PC-3 (cell line): ENCODE results near the gene ADAD1. TPM values are rescaled to one million over a fixed set of nuclear protein-coding genes. Genes with fewer than 3 reads are reported as not detected.

Experiments
- ATAC-seq: fragments of 200-7000 bp; cut with Tn5 transposase; 2 replicates; pipeline ENCODE4 v1.9.1; 2020; ENCODE audit warnings: mild to moderate bottlenecking, moderate library complexity
- BruUV-seq: library from RNA; stranded (reverse); fragments of 400-500 nt; replicated peaks from 2 replicates; lab custom pipeline; 2021; lab: Mats Ljungman, UMichigan
- CTCF ChIA-PET: fragments of 300-600 bp; sonication (Branson Sonifier 250); formaldehyde crosslinking; loops from one replicate; lab custom pipeline; 2022; ENCODE audit warnings: antibody characterized with exemption; lab: Charles Lee
- POLR2A ChIA-PET: fragments of 300-600 bp; sonication (Branson Sonifier 250); formaldehyde crosslinking; loops from one replicate; lab custom pipeline; 2022; ENCODE audit warnings: antibody characterized with exemption; ENCODE audit not compliant: unreplicated experiment; lab: Charles Lee
- DNase-seq: peaks from one replicate; pipeline ENCODE4 v3.0.0-alpha.2; 2015
- H2AFZ ChIP-seq: fragments of 300-600 bp; sonication (generic); 2 replicates; pipeline ENCODE4 v1.6.0; 2016; ENCODE audit warnings: antibody characterized with exemption, low read length
- H3F3A ChIP-seq: fragments of 300-600 bp; sonication (generic); one replicate; pipeline ENCODE4 v1.6.0; 2017; ENCODE audit warnings: antibody characterized with exemption, low read length, control low read depth, mild to moderate bottlenecking; ENCODE audit not compliant: unreplicated experiment
- H3K27ac ChIP-seq: fragments of 300-600 bp; sonication (generic); 2 replicates; pipeline ENCODE4 v1.5.1; 2016; ENCODE audit warnings: mild to moderate bottlenecking, low read length
- H3K27me3 ChIP-seq: fragments of 300-600 bp; sonication (generic); 2 replicates; pipeline ENCODE4 v1.6.1; 2016; ENCODE audit warnings: low read length, mixed read lengths
- H3K36me3 ChIP-seq: fragments of 300-600 bp; sonication (generic); 2 replicates; pipeline ENCODE4 v1.6.1; 2016; ENCODE audit warnings: low read depth, mixed run types, low read length, mixed read lengths
- H3K4me1 ChIP-seq: fragments of 300-600 bp; sonication (generic); 2 replicates; pipeline ENCODE4 v1.5.1; 2016; ENCODE audit warnings: low read length; ENCODE audit not compliant: insufficient read depth
- H3K4me2 ChIP-seq: fragments of 300-600 bp; sonication (generic); 2 replicates; pipeline ENCODE4 v1.6.0; 2016; ENCODE audit warnings: low read length
- H3K4me3 ChIP-seq: fragments of 300-600 bp; sonication (generic); 2 replicates; pipeline ENCODE4 v1.5.1; 2016; ENCODE audit warnings: mild to moderate bottlenecking, low read length, mixed read lengths
- H3K79me2 ChIP-seq: fragments of 300-600 bp; sonication (generic); 2 replicates; pipeline ENCODE4 v1.6.1; 2017; ENCODE audit warnings: low read length, mixed read lengths
- H3K9ac ChIP-seq: fragments of 300-600 bp; sonication (generic); 2 replicates; pipeline ENCODE4 v1.6.0; 2016; ENCODE audit warnings: mild to moderate bottlenecking, low read length
- H3K9me2 ChIP-seq: fragments of 300-600 bp; sonication (generic); replicated peaks from 2 replicates; pipeline ENCODE4 v1.6.1; 2016; ENCODE audit warnings: mixed run types, low read length, mixed read lengths
- H3K9me3 ChIP-seq: fragments of 300-600 bp; sonication (generic); 2 replicates; pipeline ENCODE4 v1.6.1; 2016; ENCODE audit warnings: low read length, mixed read lengths
- H4K20me1 ChIP-seq: fragments of 300-600 bp; sonication (generic); 2 replicates; pipeline ENCODE4 v1.6.1; 2016; ENCODE audit warnings: low read length, mixed read lengths
- EZH2 ChIP-seq: fragments of 300-600 bp; sonication (generic); IDR thresholded peaks from one replicate; pipeline ENCODE4 v1.6.1; 2017; ENCODE audit warnings: antibody characterized with exemption, mild to moderate bottlenecking, low read length; ENCODE audit not compliant: unreplicated experiment
- EZH2phosphoT487 ChIP-seq: fragments of 300-600 bp; sonication (generic); IDR thresholded peaks from 2 replicates; pipeline ENCODE4 v1.6.1; 2018; ENCODE audit warnings: mild to moderate bottlenecking, antibody characterized with exemption, low read length, borderline replicate concordance
- intact Hi-C: fragments of 100-400 bp; cut with micrococcal nuclease; formaldehyde crosslinking; loops from 2 replicates; pipeline ENCODE4 v1.9.0; 2023
- total RNA-seq: library from RNA; depleted of rRNA; stranded (reverse); fragments of >200 nt; gene quantifications from 2 replicates; pipeline ENCODE4 v1.2.3, GENCODE V29; 2014
- TF ChIP-seq, protein P1 (sequence below): fragments of 300-600 bp; sonication (generic); conservative IDR thresholded peaks from 2 replicates; pipeline ENCODE4 v1.5.1; 2017; ENCODE audit warnings: antibody characterized with exemption, low read depth, mild to moderate bottlenecking, low read length

The ADAD1 gene
- total RNA-seq, 1 experiment from 2014 or later: not detected

DNA sequence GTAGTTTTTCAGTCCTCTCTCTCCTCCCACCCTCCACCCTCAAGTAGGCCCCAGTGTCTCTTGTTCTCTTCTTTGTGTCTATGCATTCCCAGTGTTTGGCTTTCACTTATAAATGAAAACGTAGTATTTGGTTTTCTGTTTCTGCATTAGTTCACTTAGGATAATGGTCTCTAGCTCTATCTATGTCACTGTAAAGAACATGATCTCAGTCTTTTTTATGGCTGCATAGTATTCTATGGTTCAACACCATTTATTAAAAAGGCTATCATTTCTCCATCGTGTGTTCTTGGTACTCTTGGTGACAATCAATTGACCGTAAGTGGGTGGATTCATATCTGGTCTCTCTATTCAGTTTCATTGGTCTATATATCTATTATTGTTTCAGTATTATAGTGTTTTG, 96.4 kb downstream of the ADAD1 start:
- POLR2A ChIA-PET: no interaction called here
- no peak overlapping the region for H2AFZ ChIP-seq
- H3K4me2 ChIP-seq: no peak overlapping the region
- DNase-seq (no peak), ATAC-seq (no peak)
- no peaks in the 10 kb centered on the region for H3K79me2 ChIP-seq
- no peak overlapping the region for H3K9ac ChIP-seq
- no peaks in the 10 kb centered on the region for H3K27me3 ChIP-seq
- H3K36me3 ChIP-seq: no peaks in the 10 kb centered on the region
- no peaks in the 10 kb centered on the region for H3F3A ChIP-seq
- H3K4me3 ChIP-seq: no peak overlapping the region
- BruUV-seq: no TSS peak
- H4K20me1 ChIP-seq: no peaks in the 10 kb centered on the region
- H3K9me2 ChIP-seq: no peaks in the 10 kb centered on the region
- no peak overlapping the region for H3K27ac ChIP-seq
- no peaks in the 10 kb centered on the region for H3K9me3 ChIP-seq
- H3K4me1 ChIP-seq: peaks cover 3% of the 10 kb centered on the region; the same call in 1 of the 2 replicates
- intact Hi-C loops: no loop called here
- CTCF ChIA-PET: no interaction called here
- TF ChIP-seq, protein P1, sequence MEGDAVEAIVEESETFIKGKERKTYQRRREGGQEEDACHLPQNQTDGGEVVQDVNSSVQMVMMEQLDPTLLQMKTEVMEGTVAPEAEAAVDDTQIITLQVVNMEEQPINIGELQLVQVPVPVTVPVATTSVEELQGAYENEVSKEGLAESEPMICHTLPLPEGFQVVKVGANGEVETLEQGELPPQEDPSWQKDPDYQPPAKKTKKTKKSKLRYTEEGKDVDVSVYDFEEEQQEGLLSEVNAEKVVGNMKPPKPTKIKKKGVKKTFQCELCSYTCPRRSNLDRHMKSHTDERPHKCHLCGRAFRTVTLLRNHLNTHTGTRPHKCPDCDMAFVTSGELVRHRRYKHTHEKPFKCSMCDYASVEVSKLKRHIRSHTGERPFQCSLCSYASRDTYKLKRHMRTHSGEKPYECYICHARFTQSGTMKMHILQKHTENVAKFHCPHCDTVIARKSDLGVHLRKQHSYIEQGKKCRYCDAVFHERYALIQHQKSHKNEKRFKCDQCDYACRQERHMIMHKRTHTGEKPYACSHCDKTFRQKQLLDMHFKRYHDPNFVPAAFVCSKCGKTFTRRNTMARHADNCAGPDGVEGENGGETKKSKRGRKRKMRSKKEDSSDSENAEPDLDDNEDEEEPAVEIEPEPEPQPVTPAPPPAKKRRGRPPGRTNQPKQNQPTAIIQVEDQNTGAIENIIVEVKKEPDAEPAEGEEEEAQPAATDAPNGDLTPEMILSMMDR: no peak
- TF ChIP-seq EZH2: no peak
- TF ChIP-seq EZH2phosphoT487: no peak

DNA sequence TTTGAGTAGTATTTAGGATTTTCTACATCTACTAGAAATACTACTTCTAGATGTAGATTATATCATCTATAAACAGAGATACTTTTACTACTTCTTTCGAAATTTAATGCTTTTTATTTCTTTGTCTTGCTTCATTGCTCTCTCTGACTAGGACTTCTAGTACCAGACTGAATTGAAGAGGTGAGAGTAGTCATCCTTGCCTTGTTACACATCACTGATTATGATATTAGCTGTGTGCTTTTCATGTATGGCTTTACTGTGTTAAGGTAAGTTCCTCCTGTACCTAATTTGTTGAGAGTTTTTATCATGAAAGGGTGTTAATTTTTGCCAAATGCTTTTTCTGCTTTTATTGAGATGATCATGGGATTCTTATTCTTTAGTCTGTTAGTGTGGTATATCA, 97.3 kb downstream of the ADAD1 start:
- ChIA-PET CTCF (no interaction called here), POLR2A (no interaction called here)
- Histone ChIP-seq H3K9ac (no peak overlapping the region), H3K36me3 (no peaks in the 10 kb centered on the region), H3K27me3 (no peaks in the 10 kb centered on the region), H3K4me3 (no peak overlapping the region), H3K27ac (no peak overlapping the region), H3F3A (no peaks in the 10 kb centered on the region), H2AFZ (no peak overlapping the region), H3K9me3 (no peaks in the 10 kb centered on the region), H3K9me2 (no peaks in the 10 kb centered on the region), H4K20me1 (no peaks in the 10 kb centered on the region), H3K4me2 (no peak overlapping the region), H3K4me1 (peaks cover 3% of the 10 kb centered on the region; the same call in 1 of the 2 replicates), H3K79me2 (no peaks in the 10 kb centered on the region)
- no peak for DNase-seq
- no TSS peak for BruUV-seq
- ATAC-seq: no peak
- intact Hi-C loops: no loop called here
- no peak for TF ChIP-seq EZH2phosphoT487
- TF ChIP-seq, protein P1: no peak
- no peak for TF ChIP-seq EZH2

DNA sequence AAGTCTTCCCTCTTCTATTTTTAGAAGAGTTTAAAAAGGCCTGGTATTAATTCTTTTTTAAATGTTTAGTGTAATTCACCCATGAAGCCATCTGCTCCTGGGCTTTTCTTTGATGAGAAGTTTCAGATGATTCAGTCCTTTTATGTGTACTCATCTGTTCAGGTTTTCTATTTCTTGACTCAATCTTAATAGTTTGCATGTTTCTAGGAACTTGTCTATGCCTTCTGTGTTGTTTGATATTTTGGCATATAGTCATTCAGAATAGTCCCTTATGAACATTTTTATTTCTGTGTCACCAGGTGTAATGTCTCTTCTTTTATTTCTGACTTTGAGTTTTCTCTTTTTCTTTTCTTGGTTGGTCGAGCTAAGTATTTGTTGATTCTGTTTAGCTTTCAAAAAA, 97.9 kb downstream of the ADAD1 start:
- intact Hi-C loops: no loop called here
- ChIA-PET CTCF (no interaction called here), POLR2A (no interaction called here)
- Histone ChIP-seq H3F3A (no peaks in the 10 kb centered on the region), H3K9me3 (no peaks in the 10 kb centered on the region), H3K27ac (no peak overlapping the region), H3K27me3 (no peaks in the 10 kb centered on the region), H4K20me1 (no peaks in the 10 kb centered on the region), H3K9ac (no peak overlapping the region), H2AFZ (no peak overlapping the region), H3K36me3 (no peaks in the 10 kb centered on the region), H3K4me1 (peaks cover 7% of the 10 kb centered on the region; the same call in 1 of the 2 replicates), H3K4me2 (no peak overlapping the region), H3K79me2 (no peaks in the 10 kb centered on the region), H3K9me2 (no peaks in the 10 kb centered on the region), H3K4me3 (no peak overlapping the region)
- DNase-seq (no peak), ATAC-seq (no peak)
- BruUV-seq: no TSS peak
- TF ChIP-seq, protein P1: no peak
- no peak for TF ChIP-seq EZH2phosphoT487
- TF ChIP-seq EZH2: no peak
